ENCODE results near the gene ORC4. TPM values are rescaled to one million over a fixed set of nuclear protein-coding genes. Genes with fewer than 3 reads are reported as not detected.
A peak's percentile ranks its signal among the peaks of the same experiment; 100 is the strongest.

Gene ORC4
- total and polyA plus RNA-seq, 2 of the 8 experiments (the other 6 are each of a cell fraction or from before 2014, with no cell fraction given): 22.7 to 63.7 TPM

GRCh38 chr2:148022882-148023281, 2.3 kb upstream of the ORC4 start:
- TF ChIP-seq CTBP2 (IDR thresholded peaks at IDR 0.05; ENCODE audit: borderline replicate concordance, insufficient read depth, insufficient read length, low read length) (no peak), BACH1 (IDR thresholded peaks at IDR 0.05; ENCODE audit: low read length) (no peak), TEAD4 (IDR thresholded peaks at IDR 0.05; ENCODE audit: low read depth, low read length) (no peak), HDAC6 (IDR thresholded peaks at IDR 0.05; ENCODE audit: low read depth, low read length) (no peak), POLR2AphosphoS5 (IDR thresholded peaks at IDR 0.05; ENCODE audit: low read depth, low read length) (no peak), SIN3A (conservative IDR thresholded peaks at IDR 0.05 in 1 of 2, IDR thresholded peaks at IDR 0.05 in 1 of 2; ENCODE audit: low read depth in 1 of 2, low read length in 2 of 2) (no peak), ZNF274 (IDR thresholded peaks at IDR 0.05; ENCODE audit: borderline replicate concordance, extremely low read depth, low read length) (no peak), CEBPB (IDR thresholded peaks at IDR 0.05; ENCODE audit: low read depth, low read length) (no peak), RAD21 (IDR thresholded peaks at IDR 0.05 in 1 of 2, conservative IDR thresholded peaks at IDR 0.05 in 1 of 2; ENCODE audit: low read depth in 2 of 2, low read length in 2 of 2) (no peak), BRCA1 (IDR thresholded peaks at IDR 0.05; ENCODE audit: low read depth, low read length) (no peak), RXRA (IDR thresholded peaks at IDR 0.05; ENCODE audit: insufficient read depth, low read depth, low read length) (no peak), MAX (IDR thresholded peaks at IDR 0.05) (no peak), TBP (IDR thresholded peaks at IDR 0.05; ENCODE audit: low read depth, low read length) (no peak), SIX5 (IDR thresholded peaks at IDR 0.05; ENCODE audit: low read depth, low read length) (no peak)
- Histone ChIP-seq H3K27ac (ENCODE audit: low read depth, low read length) (no peak overlapping the region), H3K9me3 (ENCODE audit: insufficient read depth in 2 of 2, low read depth in 1 of 2, low read length in 1 of 2) (no peaks in the 10 kb centered on the region), H3K79me1 (ENCODE audit: low read depth, low read length) (peaks cover 3% of the 10 kb centered on the region; the same call in 1 of the 2 replicates), H3K4me3 (ENCODE audit: extremely low read depth in 1 of 4, insufficient read depth in 2 of 4, low read depth in 3 of 4, low read length in 4 of 4) (peak overlapping the region in 1 of 4 experiments; percentile 84; a peak in 2 of 8 replicates), H4K20me1 (replicated peaks in 1 of 2; ENCODE audit: control insufficient read depth in 1 of 2, insufficient read depth in 2 of 2, low read length in 2 of 2) (peaks cover 6 to 7% of the 10 kb centered on the region in 2 experiments), H2AFZ (ENCODE audit: low read length) (no peak overlapping the region), H3K14ac (ENCODE audit: insufficient read length) (no peak overlapping the region), H4K8ac (ENCODE audit: extremely low read depth, insufficient read depth, low read length) (no peak overlapping the region), H3K18ac (ENCODE audit: extremely low read depth, low read length) (no peak overlapping the region), H3K79me2 (ENCODE audit: control insufficient read depth in 1 of 2, insufficient read depth in 2 of 2, low read length in 2 of 2) (peaks cover 8 to 84% of the 10 kb centered on the region in 2 experiments), H4K91ac (replicated peaks; ENCODE audit: insufficient read length, low read length) (no peak overlapping the region), H3K23ac (ENCODE audit: insufficient read length) (no peak overlapping the region), H3K56ac (replicated peaks; ENCODE audit: insufficient read length, low read depth, low read length) (no peak overlapping the region), H3K27me3 (replicated peaks in 1 of 4; ENCODE audit: control insufficient read depth in 3 of 4, extremely low read depth in 1 of 4, insufficient read depth in 3 of 4, low read length in 3 of 4) (no peaks in the 10 kb centered on the region), H3K4ac (replicated peaks; ENCODE audit: insufficient read length, low read depth, low read length) (no peak overlapping the region), H2BK120ac (replicated peaks; ENCODE audit: low read depth, low read length) (no peak overlapping the region), H2AK5ac (ENCODE audit: low read depth, low read length) (no peak overlapping the region), H3K36me3 (ENCODE audit: control insufficient read depth in 2 of 4, insufficient read depth in 4 of 4, low read length in 3 of 4) (peaks cover 0 to 4% (median 0%) of the 10 kb centered on the region in 4 experiments; a peak in 1 of 8 replicates), H3K4me2 (ENCODE audit: insufficient read depth in 1 of 2, low read depth in 2 of 2, low read length in 2 of 2) (0 out of 4 replicates have a peak overlapping the region, but pooled peaks have one; percentile 85 to 99), H3K4me1 (replicated peaks in 1 of 4; ENCODE audit: control insufficient read depth in 3 of 4, insufficient read depth in 4 of 4, low read length in 3 of 4) (no peaks in the 10 kb centered on the region; a peak in 2 of 7 replicates), H2BK15ac (ENCODE audit: low read length) (no peak overlapping the region), H3K23me2 (ENCODE audit: low read depth, low read length) (peaks cover 6% of the 10 kb centered on the region), H3K9ac (replicated peaks in 1 of 4; ENCODE audit: extremely low read depth in 1 of 4, low read depth in 3 of 4, low read length in 3 of 4) (no peak overlapping the region), H2BK5ac (ENCODE audit: low read depth, low read length) (no peak overlapping the region), H4K5ac (ENCODE audit: insufficient read length, low read depth, low read length) (no peak overlapping the region), H2BK20ac (ENCODE audit: low read length) (no peak overlapping the region), H2BK12ac (ENCODE audit: low read depth, low read length) (no peak overlapping the region)
- ChIA-PET POLR2A (ENCODE audit: partially characterized antibody) (interaction anchor here (0.8 kb wide), 1 partner anchor 21 kb away, joined by 3 read pairs; no protein-coding TSS in a partner anchor), CTCF (ENCODE audit: partially characterized antibody) (interaction anchor here (1.1 to 1.7 kb wide), 2 partner anchors 16 to 174 kb away, joined by 3 to 4 read pairs; no protein-coding TSS in a partner anchor)
- no peak for DNase-seq (ENCODE audit: low read depth in 1 of 2, low spot score in 2 of 2)
- no peak for FAIRE-seq
- 86% methylated on average over 2 of the region's 2 CpGs; no CpG with 5 or more reads in 1 of the 2 experiments for WGBS, 2 experiments (ENCODE audit: extremely low coverage in 1 of 2, insufficient coverage in 1 of 2, insufficient read length in 1 of 2, insufficient replicate concordance in 2 of 2, low coverage in 1 of 2, low lambda C conversion rate in 2 of 2, missing lambda C conversion rate in 1 of 2)

Measured in H1 (cell line).